Measurements from ENCODE around the gene RBM6. TPM values are rescaled to one million over a fixed set of nuclear protein-coding genes. Genes with fewer than 3 reads are reported as not detected.
"Not testable (repeated sequence)": the region's sequence is repeated elsewhere in the genome, so short reads cannot be mapped to it uniquely, and the experiment has no call there.

Gene RBM6
- total RNA-seq, 1 experiment from 2014 or later = 58.1 TPM

- Histone ChIP-seq H3K36me3 (no peaks in the 10 kb centered on the region), H3K4me3 (no peak overlapping the region)
These were observed 9.0 kb upstream of the RBM6 start for GRCh38 chr3:49930922-49931321.

GRCh38 chr3:49932281-49932680 is 7.7 kb upstream of the RBM6 start:
- not testable (repeated sequence) for H3K36me3 ChIP-seq; DNase-seq; H3K9me3 ChIP-seq (replicated peaks); H3K27ac ChIP-seq; H3K4me1 ChIP-seq; H3K27me3 ChIP-seq; H3K4me3 ChIP-seq

More at GRCh38 chr3:49930922-49931321, 9.0 kb upstream of the RBM6 start:
- no peak overlapping the region for H3K27ac ChIP-seq
- peaks cover 6% of the 10 kb centered on the region; the same call in 1 of the 2 replicates for H3K4me1 ChIP-seq
- no peaks in the 10 kb centered on the region for H3K9me3 ChIP-seq (replicated peaks)
- DNase-seq = peak; percentile 40 to 67
- no peaks in the 10 kb centered on the region for H3K27me3 ChIP-seq

GRCh38 chr3:49937090-49937489 is 2.9 kb upstream of the RBM6 start:
- H3K4me3 ChIP-seq = no peak overlapping the region
- DNase-seq = no peak
- no peak overlapping the region for H3K27ac ChIP-seq
- no peaks in the 10 kb centered on the region for H3K4me1 ChIP-seq
- no peaks in the 10 kb centered on the region for H3K27me3 ChIP-seq
- H3K36me3 ChIP-seq = no peaks in the 10 kb centered on the region
- no peaks in the 10 kb centered on the region for H3K9me3 ChIP-seq (replicated peaks)

GRCh38 chr3:49940667-49941249 is 808 bp downstream of the RBM6 start:
- Histone ChIP-seq H3K36me3 (no peaks in the 10 kb centered on the region), H3K4me1 (no peaks in the 10 kb centered on the region), H3K27ac (peak overlapping the region; percentile 74), H3K9me3 (replicated peaks) (no peaks in the 10 kb centered on the region), H3K4me3 (peak overlapping the region; percentile 78), H3K27me3 (no peaks in the 10 kb centered on the region)
- DNase-seq = no peak

- no peak for DNase-seq
- Histone ChIP-seq H3K4me1 (no peaks in the 10 kb centered on the region), H3K27ac (no peak overlapping the region), H3K9me3 (replicated peaks) (no peaks in the 10 kb centered on the region), H3K36me3 (no peaks in the 10 kb centered on the region), H3K4me3 (no peak overlapping the region), H3K27me3 (no peaks in the 10 kb centered on the region)
These were observed 2.7 kb downstream of the RBM6 start for GRCh38 chr3:49942651-49943050.

GRCh38 chr3:49952924-49953323 is 13.0 kb downstream of the RBM6 start:
- Histone ChIP-seq H3K4me3 (no peak overlapping the region), H3K9me3 (replicated peaks) (no peaks in the 10 kb centered on the region), H3K27me3 (no peaks in the 10 kb centered on the region), H3K27ac (no peak overlapping the region), H3K36me3 (peaks cover 2% of the 10 kb centered on the region; the same call in 1 of the 2 replicates), H3K4me1 (no peaks in the 10 kb centered on the region)
- DNase-seq = no peak

GRCh38 chr3:49955636-49956035 is 15.7 kb downstream of the RBM6 start:
- H3K27me3 ChIP-seq = no peaks in the 10 kb centered on the region
- H3K4me1 ChIP-seq = no peaks in the 10 kb centered on the region
- no peak for DNase-seq
- no peaks in the 10 kb centered on the region for H3K9me3 ChIP-seq (replicated peaks)
- peaks cover 2% of the 10 kb centered on the region; the same call in 1 of the 2 replicates for H3K36me3 ChIP-seq
- no peak overlapping the region for H3K27ac ChIP-seq
- H3K4me3 ChIP-seq = no peak overlapping the region

GRCh38 chr3:49966233-49966942 is 26.4 kb downstream of the RBM6 start:
- H3K27me3 ChIP-seq = no peaks in the 10 kb centered on the region
- no peak overlapping the region for H3K27ac ChIP-seq
- H3K4me1 ChIP-seq = no peaks in the 10 kb centered on the region
- no peaks in the 10 kb centered on the region for H3K9me3 ChIP-seq (replicated peaks)
- no peak overlapping the region for H3K4me3 ChIP-seq
- no peak for DNase-seq
- peaks cover 11% of the 10 kb centered on the region; the same call in 1 of the 2 replicates for H3K36me3 ChIP-seq

GRCh38 chr3:49967291-49967690 is 27.3 kb downstream of the RBM6 start:
- H3K27me3 ChIP-seq = no peaks in the 10 kb centered on the region
- DNase-seq = no peak
- H3K27ac ChIP-seq = no peak overlapping the region
- no peak overlapping the region for H3K4me3 ChIP-seq
- H3K9me3 ChIP-seq (replicated peaks) = no peaks in the 10 kb centered on the region
- H3K36me3 ChIP-seq = peaks cover 14% of the 10 kb centered on the region; the same call in 1 of the 2 replicates
- no peaks in the 10 kb centered on the region for H3K4me1 ChIP-seq

- no peak for DNase-seq
- no peak overlapping the region for H3K27ac ChIP-seq
- no peaks in the 10 kb centered on the region for H3K27me3 ChIP-seq
- H3K9me3 ChIP-seq (replicated peaks) = no peaks in the 10 kb centered on the region
- H3K4me3 ChIP-seq = no peak overlapping the region
- peaks cover 13% of the 10 kb centered on the region for H3K36me3 ChIP-seq
- H3K4me1 ChIP-seq = no peaks in the 10 kb centered on the region
These were observed 28.4 kb downstream of the RBM6 start for GRCh38 chr3:49968346-49968745.

- no peak for DNase-seq
- H3K4me3 ChIP-seq = no peak overlapping the region
- H3K4me1 ChIP-seq = peaks cover 3% of the 10 kb centered on the region; the same call in 1 of the 2 replicates
- no peaks in the 10 kb centered on the region for H3K9me3 ChIP-seq (replicated peaks)
- H3K27me3 ChIP-seq = no peaks in the 10 kb centered on the region
- peaks cover 15% of the 10 kb centered on the region for H3K36me3 ChIP-seq
- no peak overlapping the region for H3K27ac ChIP-seq
These were observed 32.7 kb downstream of the RBM6 start for GRCh38 chr3:49972656-49973055.

GRCh38 chr3:49976942-49977341 is 37.0 kb downstream of the RBM6 start:
- no peak for DNase-seq
- Histone ChIP-seq H3K27me3 (no peaks in the 10 kb centered on the region), H3K9me3 (replicated peaks) (no peaks in the 10 kb centered on the region), H3K4me3 (no peak overlapping the region), H3K27ac (no peak overlapping the region), H3K36me3 (peaks cover 27% of the 10 kb centered on the region), H3K4me1 (peaks cover 3% of the 10 kb centered on the region; the same call in 1 of the 2 replicates)

- DNase-seq = no peak
- peaks cover 16% of the 10 kb centered on the region; the same call in 1 of the 2 replicates for H3K36me3 ChIP-seq
- H3K27ac ChIP-seq = no peak overlapping the region
- H3K9me3 ChIP-seq (replicated peaks) = no peaks in the 10 kb centered on the region
- H3K4me3 ChIP-seq = no peak overlapping the region
- no peaks in the 10 kb centered on the region for H3K27me3 ChIP-seq
- H3K4me1 ChIP-seq = no peaks in the 10 kb centered on the region
These were observed 44.4 kb downstream of the RBM6 start for GRCh38 chr3:49984394-49984793.

GRCh38 chr3:49992326-49992725 is 52.4 kb downstream of the RBM6 start:
- no peaks in the 10 kb centered on the region for H3K27me3 ChIP-seq
- peaks cover 19% of the 10 kb centered on the region for H3K36me3 ChIP-seq
- H3K4me1 ChIP-seq = no peaks in the 10 kb centered on the region

GRCh38 chr3:49994476-49994875 is 54.5 kb downstream of the RBM6 start:
- Histone ChIP-seq H3K4me3 (no peak overlapping the region), H3K27ac (no peak overlapping the region), H3K9me3 (replicated peaks) (no peaks in the 10 kb centered on the region), H3K36me3 (peaks cover 20% of the 10 kb centered on the region), H3K27me3 (no peaks in the 10 kb centered on the region), H3K4me1 (no peaks in the 10 kb centered on the region)
- DNase-seq = no peak

More at GRCh38 chr3:49992326-49992725, 52.4 kb downstream of the RBM6 start:
- Histone ChIP-seq H3K27ac (no peak overlapping the region), H3K4me3 (no peak overlapping the region), H3K9me3 (replicated peaks) (no peaks in the 10 kb centered on the region)
- no peak for DNase-seq

Data from SJCRH30 (cell line).